Measurements from ENCODE around the gene SNX9.
"Not testable (repeated sequence)": the region's sequence is repeated elsewhere in the genome, so short reads cannot be mapped to it uniquely, and the experiment has no call there.

SNX9 gene

DNA sequence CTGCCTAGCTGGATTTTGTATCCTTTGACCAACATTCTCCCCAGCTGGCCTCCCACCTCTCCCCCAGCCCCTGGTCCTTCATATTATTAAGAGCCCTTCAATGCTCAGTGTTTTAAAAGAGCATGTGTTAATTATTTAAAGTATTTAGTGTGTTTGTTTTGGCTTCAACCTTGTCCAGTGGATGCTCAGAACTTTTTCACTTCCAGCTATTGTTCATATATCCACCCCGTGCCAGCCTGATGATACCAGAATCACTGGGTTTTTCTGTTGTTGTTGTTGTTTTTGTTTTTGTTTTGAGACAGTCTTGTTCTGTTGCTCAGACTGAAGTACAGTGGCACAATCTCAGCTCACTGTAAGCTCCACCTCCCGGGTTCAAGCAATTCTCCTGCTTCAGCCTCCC, 30.4 kb upstream of the SNX9 start:
- H3K27ac ChIP-seq (ENCODE audit: low read depth, low read length, poor library complexity, severe bottlenecking) = no peak overlapping the region
- no peak overlapping the region for H3K4me2 ChIP-seq (ENCODE audit: low read length)
- no peak overlapping the region for H3K9ac ChIP-seq (ENCODE audit: low read length)
- no peaks in the 10 kb centered on the region for H3K27me3 ChIP-seq (ENCODE audit: insufficient read depth, low read length)
- H3K36me3 ChIP-seq (ENCODE audit: insufficient read depth, low read length) = no peaks in the 10 kb centered on the region
- H3K4me3 ChIP-seq (ENCODE audit: low read depth, low read length, poor library complexity, severe bottlenecking) = no peak overlapping the region
- no peaks in the 10 kb centered on the region for H3K4me1 ChIP-seq (ENCODE audit: insufficient read depth, low read length, severe bottlenecking)
- H3K9me2 ChIP-seq (ENCODE audit: low read depth, low read length) = no peaks in the 10 kb centered on the region
- no peaks in the 10 kb centered on the region for H4K20me1 ChIP-seq (ENCODE audit: insufficient read depth, low read length)
- H2AFZ ChIP-seq (ENCODE audit: low read length) = no peak overlapping the region
- H3F3A ChIP-seq (ENCODE audit: insufficient read depth, low read length) = no peaks in the 10 kb centered on the region
- H3K9me3 ChIP-seq (ENCODE audit: low read length) = no peaks in the 10 kb centered on the region
- H3K79me2 ChIP-seq (ENCODE audit: insufficient read depth, low read length) = no peaks in the 10 kb centered on the region
- TF ChIP-seq, protein P1, sequence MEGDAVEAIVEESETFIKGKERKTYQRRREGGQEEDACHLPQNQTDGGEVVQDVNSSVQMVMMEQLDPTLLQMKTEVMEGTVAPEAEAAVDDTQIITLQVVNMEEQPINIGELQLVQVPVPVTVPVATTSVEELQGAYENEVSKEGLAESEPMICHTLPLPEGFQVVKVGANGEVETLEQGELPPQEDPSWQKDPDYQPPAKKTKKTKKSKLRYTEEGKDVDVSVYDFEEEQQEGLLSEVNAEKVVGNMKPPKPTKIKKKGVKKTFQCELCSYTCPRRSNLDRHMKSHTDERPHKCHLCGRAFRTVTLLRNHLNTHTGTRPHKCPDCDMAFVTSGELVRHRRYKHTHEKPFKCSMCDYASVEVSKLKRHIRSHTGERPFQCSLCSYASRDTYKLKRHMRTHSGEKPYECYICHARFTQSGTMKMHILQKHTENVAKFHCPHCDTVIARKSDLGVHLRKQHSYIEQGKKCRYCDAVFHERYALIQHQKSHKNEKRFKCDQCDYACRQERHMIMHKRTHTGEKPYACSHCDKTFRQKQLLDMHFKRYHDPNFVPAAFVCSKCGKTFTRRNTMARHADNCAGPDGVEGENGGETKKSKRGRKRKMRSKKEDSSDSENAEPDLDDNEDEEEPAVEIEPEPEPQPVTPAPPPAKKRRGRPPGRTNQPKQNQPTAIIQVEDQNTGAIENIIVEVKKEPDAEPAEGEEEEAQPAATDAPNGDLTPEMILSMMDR (IDR thresholded peaks at IDR 0.05; ENCODE audit: low read length) = no peak
- TF ChIP-seq EZH2 (IDR thresholded peaks at IDR 0.05; ENCODE audit: borderline replicate concordance, low read length) = no peak

DNA sequence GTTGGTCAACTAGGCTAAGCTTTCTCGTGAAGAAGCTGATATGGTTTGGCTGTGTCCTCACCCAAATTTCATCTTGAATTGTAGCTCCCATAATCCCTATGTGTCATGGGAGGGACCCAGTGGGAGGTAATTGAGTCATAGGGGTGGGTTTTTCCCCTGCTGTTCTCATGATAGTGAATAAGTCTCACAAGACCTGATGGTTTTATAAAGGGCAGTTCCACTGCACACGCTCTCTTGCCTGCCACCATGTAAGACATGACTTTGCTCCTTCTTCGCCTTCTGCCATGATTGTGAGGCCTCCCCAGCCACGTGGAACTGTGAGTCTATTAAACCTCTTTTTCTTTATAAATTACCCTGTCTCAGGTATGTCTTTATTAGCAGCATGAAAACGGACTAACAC, 29.0 kb upstream of the SNX9 start:
- H3K9ac ChIP-seq (ENCODE audit: low read length); H3F3A ChIP-seq (ENCODE audit: insufficient read depth, low read length); H3K79me2 ChIP-seq (ENCODE audit: insufficient read depth, low read length); H4K20me1 ChIP-seq (ENCODE audit: insufficient read depth, low read length); H3K9me2 ChIP-seq (ENCODE audit: low read depth, low read length); H3K9me3 ChIP-seq (ENCODE audit: low read length); H3K27ac ChIP-seq (ENCODE audit: low read depth, low read length, poor library complexity, severe bottlenecking); H3K4me3 ChIP-seq (ENCODE audit: low read depth, low read length, poor library complexity, severe bottlenecking); H3K27me3 ChIP-seq (ENCODE audit: insufficient read depth, low read length); H3K4me2 ChIP-seq (ENCODE audit: low read length); H3K36me3 ChIP-seq (ENCODE audit: insufficient read depth, low read length); H2AFZ ChIP-seq (ENCODE audit: low read length); H3K4me1 ChIP-seq (ENCODE audit: insufficient read depth, low read length, severe bottlenecking): not testable (repeated sequence)

DNA sequence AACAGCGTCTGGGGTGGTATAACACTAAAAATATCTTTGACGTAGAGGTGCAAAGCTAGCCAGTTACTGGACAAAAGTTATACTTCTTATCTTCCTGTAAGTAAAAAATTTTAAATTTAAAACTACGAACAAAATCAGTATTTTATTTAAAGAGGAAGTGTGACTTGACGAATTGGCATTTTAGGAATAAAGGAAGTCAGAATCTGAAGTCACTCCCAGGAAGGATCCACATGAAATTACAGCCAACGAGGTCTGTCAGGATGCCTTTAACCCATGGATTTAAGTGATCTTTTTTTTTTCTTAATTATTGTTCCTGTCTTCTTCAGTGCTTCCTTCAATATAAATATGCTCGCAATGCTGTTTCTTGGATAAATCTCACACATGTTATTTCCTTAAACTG, 27.2 kb upstream of the SNX9 start:
- H2AFZ ChIP-seq (ENCODE audit: low read length) = no peak overlapping the region
- H3K4me3 ChIP-seq (ENCODE audit: low read depth, low read length, poor library complexity, severe bottlenecking) = no peak overlapping the region
- no peaks in the 10 kb centered on the region for H3F3A ChIP-seq (ENCODE audit: insufficient read depth, low read length)
- H3K4me2 ChIP-seq (ENCODE audit: low read length) = no peak overlapping the region
- H4K20me1 ChIP-seq (ENCODE audit: insufficient read depth, low read length) = no peaks in the 10 kb centered on the region
- no peaks in the 10 kb centered on the region for H3K79me2 ChIP-seq (ENCODE audit: insufficient read depth, low read length)
- H3K27ac ChIP-seq (ENCODE audit: low read depth, low read length, poor library complexity, severe bottlenecking) = no peak overlapping the region
- H3K36me3 ChIP-seq (ENCODE audit: insufficient read depth, low read length) = no peaks in the 10 kb centered on the region
- H3K9ac ChIP-seq (ENCODE audit: low read length) = no peak overlapping the region
- no peaks in the 10 kb centered on the region for H3K4me1 ChIP-seq (ENCODE audit: insufficient read depth, low read length, severe bottlenecking)
- no peak for TF ChIP-seq EZH2 (IDR thresholded peaks at IDR 0.05; ENCODE audit: borderline replicate concordance, low read length)
- TF ChIP-seq, protein P1 (IDR thresholded peaks at IDR 0.05; ENCODE audit: low read length) = no peak
- H3K9me3 ChIP-seq (ENCODE audit: low read length) = no peaks in the 10 kb centered on the region
- H3K9me2 ChIP-seq (ENCODE audit: low read depth, low read length) = no peaks in the 10 kb centered on the region
- 0 out of 2 replicates have a peak, but pooled peaks cover 3% of the 10 kb centered on the region for H3K27me3 ChIP-seq (ENCODE audit: insufficient read depth, low read length)

DNA sequence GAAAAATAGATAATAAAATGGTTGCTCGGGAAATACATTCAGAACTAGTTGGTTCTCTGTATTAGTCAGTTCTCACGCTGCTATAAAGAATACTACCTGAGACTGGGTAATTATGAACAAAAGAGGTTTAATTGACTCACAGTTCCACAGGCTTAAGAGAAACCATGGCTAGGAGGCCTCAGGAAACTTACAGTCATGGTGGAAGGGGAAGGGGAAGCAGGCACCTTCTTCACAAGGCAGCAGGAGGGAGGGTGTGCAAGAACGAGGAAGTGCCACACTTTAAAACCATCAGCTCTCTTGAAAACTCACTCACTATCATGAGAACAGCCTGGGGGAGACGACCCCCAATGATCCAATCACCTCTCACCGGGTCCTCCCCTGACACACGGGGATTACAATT, 24.2 kb upstream of the SNX9 start:
- Histone ChIP-seq H3K9me3 (ENCODE audit: low read length) (no peaks in the 10 kb centered on the region), H3K79me2 (ENCODE audit: insufficient read depth, low read length) (no peaks in the 10 kb centered on the region), H3K9ac (ENCODE audit: low read length) (no peak overlapping the region), H4K20me1 (ENCODE audit: insufficient read depth, low read length) (no peaks in the 10 kb centered on the region), H2AFZ (ENCODE audit: low read length) (no peak overlapping the region), H3K4me2 (ENCODE audit: low read length) (no peak overlapping the region), H3K36me3 (ENCODE audit: insufficient read depth, low read length) (no peaks in the 10 kb centered on the region), H3K4me3 (ENCODE audit: low read depth, low read length, poor library complexity, severe bottlenecking) (no peak overlapping the region), H3K27me3 (ENCODE audit: insufficient read depth, low read length) (0 out of 2 replicates have a peak, but pooled peaks cover 3% of the 10 kb centered on the region), H3F3A (ENCODE audit: insufficient read depth, low read length) (no peaks in the 10 kb centered on the region), H3K9me2 (ENCODE audit: low read depth, low read length) (no peaks in the 10 kb centered on the region), H3K4me1 (ENCODE audit: insufficient read depth, low read length, severe bottlenecking) (no peaks in the 10 kb centered on the region), H3K27ac (ENCODE audit: low read depth, low read length, poor library complexity, severe bottlenecking) (no peak overlapping the region)
- no peak for TF ChIP-seq EZH2 (IDR thresholded peaks at IDR 0.05; ENCODE audit: borderline replicate concordance, low read length)
- TF ChIP-seq, protein P1 (IDR thresholded peaks at IDR 0.05; ENCODE audit: low read length) = no peak

DNA sequence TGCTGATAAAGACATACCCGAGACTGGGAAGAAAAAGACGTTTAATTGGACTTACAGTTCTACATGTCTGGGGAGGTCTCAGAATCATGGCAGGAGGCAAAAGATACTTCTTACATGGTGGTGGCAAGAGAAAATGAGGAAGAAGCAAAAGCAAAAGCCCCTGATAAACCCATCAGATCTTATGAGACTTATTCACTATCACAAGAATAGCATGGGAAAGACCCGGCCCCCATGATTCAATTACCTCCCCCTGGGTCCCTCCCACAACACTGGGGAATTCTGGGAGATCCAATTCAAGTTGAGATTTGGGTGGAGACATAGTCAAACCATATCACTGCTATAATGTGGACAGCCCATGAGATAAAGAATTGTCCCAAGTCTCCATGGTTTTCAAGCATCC, 23.5 kb upstream of the SNX9 start:
- H3K36me3 ChIP-seq (ENCODE audit: insufficient read depth, low read length); H3K4me1 ChIP-seq (ENCODE audit: insufficient read depth, low read length, severe bottlenecking); H3K9ac ChIP-seq (ENCODE audit: low read length); H2AFZ ChIP-seq (ENCODE audit: low read length); H3F3A ChIP-seq (ENCODE audit: insufficient read depth, low read length); H4K20me1 ChIP-seq (ENCODE audit: insufficient read depth, low read length); H3K79me2 ChIP-seq (ENCODE audit: insufficient read depth, low read length); H3K27me3 ChIP-seq (ENCODE audit: insufficient read depth, low read length); H3K9me2 ChIP-seq (ENCODE audit: low read depth, low read length); H3K4me2 ChIP-seq (ENCODE audit: low read length); H3K9me3 ChIP-seq (ENCODE audit: low read length); H3K27ac ChIP-seq (ENCODE audit: low read depth, low read length, poor library complexity, severe bottlenecking); H3K4me3 ChIP-seq (ENCODE audit: low read depth, low read length, poor library complexity, severe bottlenecking): not testable (repeated sequence)
